HG03103 (cell line): ENCODE data around the gene ATP6V1E1.
"Not testable (repeated sequence)": the region's sequence is repeated elsewhere in the genome, so short reads cannot be mapped to it uniquely, and the experiment has no call there.

Experiments used
- ATAC-seq: cut with Tn5 transposase; IDR thresholded peaks from one replicate; pipeline ENCODE4 v1.9.1; 2021; ENCODE audit warnings: low read depth; ENCODE audit not compliant: unreplicated experiment

Gene ATP6V1E1

DNA sequence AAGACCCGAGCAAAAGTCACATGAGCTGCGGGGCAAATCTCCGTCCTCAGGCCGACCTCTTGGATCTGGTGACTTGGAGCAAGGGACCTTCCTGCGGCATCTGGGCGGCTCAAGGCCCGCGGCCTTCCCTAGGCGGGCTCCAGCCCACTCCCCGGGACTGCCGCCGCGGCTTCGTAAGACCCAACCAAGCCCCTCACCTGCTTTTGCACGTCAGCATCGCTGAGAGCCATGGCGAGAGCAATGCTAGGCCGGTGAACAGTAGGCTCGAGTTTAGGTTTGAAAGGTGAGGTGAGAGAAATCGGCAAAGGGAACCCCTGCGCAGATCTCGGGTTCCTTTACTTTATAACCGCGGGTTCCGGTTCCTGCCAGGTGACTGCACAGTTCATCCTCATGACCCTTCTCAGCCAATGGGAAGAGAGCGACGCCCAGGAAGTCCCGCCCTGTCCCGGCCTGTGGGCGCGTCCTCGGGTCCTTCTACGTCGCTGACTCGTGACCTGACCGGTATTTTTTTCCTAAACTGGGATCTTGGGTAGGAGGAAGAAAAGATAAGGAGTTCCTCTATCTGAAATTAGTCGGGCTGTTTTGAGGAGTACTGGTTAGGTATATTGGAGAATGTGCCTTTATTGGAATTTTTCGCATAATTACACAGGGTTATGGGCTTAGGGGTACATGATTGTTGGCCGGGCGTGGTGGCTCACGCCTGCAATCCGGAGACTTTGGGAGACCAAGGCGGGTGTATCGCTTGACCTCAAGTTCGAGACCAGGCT, at the start of gene ATP6V1E1:
Gene ATP6V1E1, minus strand, starts transcription at position 344 of the 767 bp plus-strand sequence. Its CDS starts 114 bp downstream, at position 230.
- peak; percentile 98 for ATAC-seq

DNA sequence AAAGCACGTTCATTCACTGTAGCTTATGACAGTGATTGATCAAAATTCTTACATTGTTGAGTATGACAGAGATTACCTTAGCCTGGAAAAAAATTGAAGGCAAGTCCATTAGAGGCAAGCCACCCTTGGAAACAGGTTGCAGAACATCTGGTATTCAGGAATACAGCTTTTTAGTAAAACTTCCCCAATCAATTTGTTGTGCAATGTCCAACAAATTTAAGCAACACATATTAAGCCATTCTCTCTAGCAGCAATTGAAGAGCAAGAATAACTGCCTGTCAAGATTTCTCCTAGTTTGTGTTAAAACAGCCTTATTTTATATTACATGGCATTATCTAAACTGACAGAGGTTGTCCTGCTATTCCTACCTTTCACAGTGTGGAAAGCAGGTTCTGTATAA, 47.0 kb upstream of the ATP6V1E1 start:
- no peak for ATAC-seq

DNA sequence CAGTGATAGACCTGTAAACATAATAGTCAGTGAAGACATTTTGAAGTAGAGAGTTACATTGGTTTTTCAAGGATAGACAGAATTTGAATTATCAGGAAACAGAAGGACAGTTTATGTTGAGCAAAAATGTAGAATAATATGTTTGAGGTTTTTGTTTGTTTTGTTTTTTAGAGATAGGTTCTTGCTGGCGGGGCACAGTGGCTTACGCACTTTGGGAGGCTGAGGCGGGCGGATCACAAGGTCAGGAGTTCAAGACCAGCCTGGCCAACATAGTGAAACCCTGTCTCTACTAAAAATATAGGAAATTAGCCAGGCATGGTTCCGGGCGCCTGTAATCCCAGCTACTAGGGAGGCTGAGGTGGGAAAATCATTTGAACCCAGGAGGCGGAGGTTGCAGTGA, 45.6 kb upstream of the ATP6V1E1 start:
- no peak for ATAC-seq

DNA sequence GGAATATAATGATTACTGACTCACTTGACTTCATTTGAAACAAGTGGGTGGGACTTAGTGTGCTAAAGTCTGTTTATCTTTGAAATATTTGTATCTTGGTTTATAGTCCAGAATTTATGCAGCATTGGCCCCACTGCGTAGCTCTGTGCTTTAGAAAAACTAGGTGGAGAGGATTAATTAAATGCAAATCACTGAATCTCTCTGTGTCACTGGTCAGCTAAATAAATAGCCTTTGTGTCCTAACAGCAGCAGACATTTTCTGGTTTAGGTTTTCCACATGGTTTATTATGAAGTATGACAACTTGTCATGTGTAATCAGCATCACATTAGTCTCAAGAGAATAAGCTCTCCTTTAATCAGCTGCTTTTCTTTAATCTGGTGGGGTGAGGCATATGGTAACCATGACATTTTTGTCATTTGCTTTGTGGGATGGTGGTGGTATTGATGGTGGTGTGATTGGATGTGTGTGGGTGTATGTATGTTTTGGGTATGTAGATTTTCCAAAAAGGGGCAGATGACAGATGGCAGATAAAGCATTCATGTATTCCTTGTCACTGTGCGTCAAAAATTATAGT, 44.0 kb upstream of the ATP6V1E1 start:
- ATAC-seq, result no peak

DNA sequence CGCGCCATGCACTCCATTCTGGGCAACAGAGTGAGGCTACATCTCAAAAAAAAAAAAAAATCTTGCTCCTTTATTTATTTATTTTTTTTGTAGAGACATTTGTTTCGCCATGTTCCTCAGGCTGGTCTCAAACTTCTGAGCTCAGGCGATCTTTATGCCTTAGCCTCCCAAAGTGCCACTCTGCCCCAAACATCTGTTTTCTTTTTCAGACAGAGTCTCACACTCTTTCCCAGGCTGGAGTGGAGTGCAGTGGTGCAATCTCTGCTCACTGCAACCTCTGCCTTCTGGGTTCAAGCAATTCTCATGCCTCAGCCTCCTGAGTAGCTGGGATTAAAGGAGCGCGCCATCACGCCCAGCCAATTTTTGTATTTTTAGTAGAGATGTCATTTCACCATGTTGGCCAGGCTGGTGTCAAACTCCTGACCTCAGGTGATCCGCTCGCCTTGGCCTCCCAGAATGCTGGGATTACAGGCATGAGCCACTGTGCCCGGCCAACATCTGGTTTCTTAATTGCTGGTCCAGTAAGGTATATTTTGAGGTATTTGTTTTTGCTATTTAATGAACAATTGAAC, 43.1 kb upstream of the ATP6V1E1 start:
- ATAC-seq, result not testable (repeated sequence)

DNA sequence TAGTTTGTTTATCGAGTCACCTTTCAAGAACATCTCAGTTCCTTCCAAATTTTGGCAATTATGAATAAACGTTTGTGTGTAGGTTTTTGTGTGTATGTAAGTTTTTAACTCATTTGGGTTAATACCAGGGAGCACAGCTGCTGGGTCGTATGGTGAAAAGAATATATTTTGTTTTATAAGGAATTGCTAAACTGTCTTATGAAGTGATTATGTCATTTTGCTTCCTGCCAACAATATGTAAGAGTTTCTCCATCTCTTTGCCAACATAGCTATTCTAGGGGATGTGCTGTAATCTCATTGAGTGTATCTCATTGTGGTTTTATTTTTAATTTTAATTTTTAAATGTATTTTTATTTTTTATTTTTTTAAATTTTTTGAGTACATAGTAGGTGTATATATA, 37.3 kb upstream of the ATP6V1E1 start:
- no peak for ATAC-seq

DNA sequence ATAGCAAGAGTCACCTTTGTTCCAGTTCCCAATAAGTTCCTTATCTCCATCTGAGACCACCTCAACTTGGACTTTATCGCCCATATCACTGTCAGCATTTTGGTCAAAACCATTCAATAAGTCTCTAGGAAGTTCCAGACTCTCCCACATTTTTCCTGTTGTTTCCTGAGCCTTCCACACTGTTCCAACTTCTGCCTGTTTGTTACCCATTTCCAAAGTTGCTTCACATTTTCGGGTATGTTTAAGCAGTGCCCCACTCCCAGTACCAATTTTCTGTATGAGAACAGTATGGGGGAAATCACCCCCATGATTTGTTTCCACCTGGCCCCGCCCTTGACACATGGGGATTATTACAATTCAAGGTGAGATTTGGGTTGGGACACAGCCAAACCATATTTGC, 36.7 kb upstream of the ATP6V1E1 start:
- ATAC-seq, result no peak

DNA sequence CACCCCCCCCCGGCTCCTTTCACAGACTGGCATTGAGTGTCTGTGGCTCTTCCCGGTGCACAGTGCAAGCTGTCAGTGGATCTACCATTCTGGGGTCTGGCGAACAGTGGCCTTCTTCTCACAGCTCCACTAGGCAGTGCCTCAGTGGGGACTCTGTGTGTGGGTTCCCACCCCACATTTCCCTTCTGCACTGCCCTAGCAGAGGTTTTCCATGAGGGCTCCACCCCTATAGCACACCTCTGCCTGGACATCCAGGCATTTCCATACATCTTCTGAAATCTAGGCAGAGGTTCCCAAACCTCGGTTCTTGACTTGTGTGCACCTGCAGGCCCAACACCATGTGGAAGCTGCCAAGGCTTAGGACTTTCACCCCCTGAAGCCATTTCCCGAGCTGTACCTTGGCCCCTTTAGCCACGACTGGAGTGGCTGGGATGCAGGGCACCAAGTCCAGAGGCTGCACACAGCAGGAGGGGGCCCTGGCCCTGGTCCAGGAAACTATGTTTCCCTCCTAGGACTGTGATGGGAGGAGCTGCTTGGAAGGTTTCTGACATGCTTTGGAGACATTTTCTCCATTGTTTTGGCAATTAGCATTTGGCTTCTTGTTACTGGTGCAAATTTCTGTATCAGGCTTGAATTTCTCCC, 36.0 kb upstream of the ATP6V1E1 start:
- ATAC-seq, result no peak

DNA sequence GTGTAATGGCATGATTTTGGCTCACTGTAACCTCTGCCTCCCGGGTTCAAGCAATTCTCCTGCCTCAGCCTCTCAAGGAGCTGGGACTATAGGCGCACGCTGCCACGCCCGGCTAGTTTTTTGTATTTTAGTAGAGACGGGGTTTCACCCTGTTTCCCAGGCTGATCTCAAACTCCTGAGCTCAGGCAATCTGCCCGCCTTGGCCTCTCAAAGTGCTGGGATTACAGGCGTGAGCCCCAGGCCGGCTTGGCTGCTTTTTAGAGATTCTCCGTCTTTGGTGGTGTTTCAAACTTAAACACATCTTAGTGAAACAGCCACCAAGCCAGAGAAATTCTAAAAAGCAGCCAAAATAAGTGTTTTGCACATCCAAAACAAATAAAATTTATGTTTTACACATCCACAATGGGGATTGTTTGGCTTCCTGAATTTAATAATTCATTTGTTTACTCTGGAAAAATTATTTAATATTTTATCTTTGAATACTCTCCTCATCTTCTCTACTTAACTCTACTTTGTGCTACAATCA, 28.4 kb upstream of the ATP6V1E1 start:
- ATAC-seq, result no peak

DNA sequence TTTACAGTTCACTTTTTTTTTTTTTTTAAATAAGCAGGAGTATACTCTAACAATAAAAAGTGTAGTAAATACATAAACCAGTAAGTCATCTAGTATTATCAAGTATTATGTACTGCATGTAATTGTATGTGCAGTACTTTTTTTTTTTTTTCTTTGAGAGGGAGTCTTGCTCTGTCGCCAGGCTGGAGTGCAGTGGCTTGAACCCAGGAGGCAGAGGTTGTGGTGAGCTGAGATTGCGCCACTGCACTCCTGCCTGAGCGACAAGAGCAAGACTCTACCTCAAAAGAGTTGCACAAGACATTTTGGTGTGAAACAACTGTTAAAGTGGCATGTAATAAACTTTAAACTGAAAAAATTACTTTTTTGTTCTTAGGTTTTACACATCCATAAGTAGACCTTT, 26.7 kb upstream of the ATP6V1E1 start:
- no peak for ATAC-seq

DNA sequence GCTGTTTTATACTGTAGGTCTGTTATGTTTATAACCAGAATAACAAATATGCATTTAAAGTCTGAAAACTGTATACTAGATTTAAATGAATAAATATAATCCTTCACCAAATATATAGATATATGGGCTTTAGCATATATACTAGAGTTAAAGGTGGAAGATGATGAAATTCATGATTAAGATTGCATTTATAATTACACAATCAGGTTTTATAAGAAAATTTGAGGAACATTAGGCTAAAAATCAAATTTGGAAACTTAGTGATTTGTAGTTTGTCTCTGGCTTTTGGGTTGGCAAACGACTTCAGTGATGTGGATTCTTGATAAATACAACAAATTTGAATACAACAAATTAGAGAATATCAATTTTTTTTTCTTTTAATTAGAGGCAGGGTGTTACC, 20.0 kb upstream of the ATP6V1E1 start:
- ATAC-seq, result no peak

DNA sequence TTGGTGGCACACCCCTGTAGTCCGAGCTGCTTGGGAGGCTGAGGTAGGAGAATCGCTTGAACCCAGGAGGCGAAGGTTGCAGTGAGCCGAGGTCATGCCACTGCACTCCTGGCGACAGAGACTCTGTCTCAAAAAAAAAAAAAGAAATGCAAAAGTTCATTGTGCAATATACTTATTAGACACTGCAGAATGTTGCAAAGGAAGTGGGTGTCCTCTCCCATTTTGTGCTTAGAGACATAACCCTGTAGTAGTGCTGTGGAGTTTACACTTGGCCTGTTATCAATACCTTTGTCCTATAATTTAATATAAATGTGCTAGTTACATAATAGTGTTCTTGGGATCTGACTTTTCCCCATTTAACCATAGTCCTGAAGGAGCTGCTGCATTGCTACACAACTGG, 19.4 kb upstream of the ATP6V1E1 start:
- ATAC-seq, result no peak

DNA sequence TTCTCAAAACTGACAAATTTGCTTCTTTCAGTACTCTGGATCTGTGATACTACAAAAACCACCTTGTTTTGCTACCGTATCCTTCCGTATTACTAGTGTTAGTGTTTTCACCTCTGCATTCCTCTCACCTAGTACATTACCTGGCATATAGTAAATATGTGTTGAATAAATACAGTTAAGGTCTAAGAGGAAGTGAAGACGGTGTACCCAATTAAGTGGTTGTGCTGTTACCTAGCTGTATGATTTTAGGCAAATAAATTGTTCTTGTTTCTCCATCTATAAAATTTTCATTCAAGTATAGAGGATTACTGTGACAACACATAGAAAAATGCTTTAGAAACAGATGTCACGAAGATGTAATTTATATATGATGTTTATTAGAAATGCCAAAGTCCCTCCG, 18.9 kb upstream of the ATP6V1E1 start:
- no peak for ATAC-seq

DNA sequence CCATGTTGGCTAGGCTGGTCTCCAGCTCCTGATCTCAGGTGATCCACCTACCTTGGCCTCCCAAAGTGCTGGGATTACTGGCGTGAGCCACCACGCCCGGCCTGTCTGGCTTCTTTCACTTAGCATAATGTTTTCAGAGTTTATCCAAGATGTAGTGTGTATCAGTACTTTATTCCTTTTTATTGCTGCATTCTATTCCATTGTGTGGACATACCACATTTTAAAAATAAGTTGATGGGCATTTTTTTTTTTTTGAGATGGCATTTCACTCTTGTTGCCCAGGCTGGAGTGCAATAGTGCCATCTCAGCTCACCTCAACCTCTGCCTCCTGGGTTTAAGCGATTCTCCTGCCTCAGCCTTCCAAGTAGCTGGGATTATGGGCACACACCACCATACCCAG, 13.8 kb upstream of the ATP6V1E1 start:
- ATAC-seq, result not testable (repeated sequence)

DNA sequence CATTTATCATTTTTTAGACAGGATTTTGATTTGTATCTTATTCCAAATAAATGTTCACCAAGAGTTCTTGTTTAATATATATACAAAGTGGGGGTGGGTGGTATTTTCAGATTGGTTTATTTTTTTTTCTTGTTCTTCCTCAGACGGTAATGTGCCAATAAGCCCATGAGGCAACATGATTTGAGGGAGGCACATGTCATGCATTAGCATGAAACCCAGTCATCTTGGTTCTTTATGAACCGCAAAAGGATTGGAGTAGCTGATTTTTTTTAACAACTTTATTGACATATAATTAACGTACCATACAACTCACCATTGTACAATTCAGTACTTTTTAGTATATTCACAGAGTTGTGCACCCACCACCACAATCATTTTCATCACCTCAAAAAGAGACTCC, 12.7 kb upstream of the ATP6V1E1 start:
- no peak for ATAC-seq

DNA sequence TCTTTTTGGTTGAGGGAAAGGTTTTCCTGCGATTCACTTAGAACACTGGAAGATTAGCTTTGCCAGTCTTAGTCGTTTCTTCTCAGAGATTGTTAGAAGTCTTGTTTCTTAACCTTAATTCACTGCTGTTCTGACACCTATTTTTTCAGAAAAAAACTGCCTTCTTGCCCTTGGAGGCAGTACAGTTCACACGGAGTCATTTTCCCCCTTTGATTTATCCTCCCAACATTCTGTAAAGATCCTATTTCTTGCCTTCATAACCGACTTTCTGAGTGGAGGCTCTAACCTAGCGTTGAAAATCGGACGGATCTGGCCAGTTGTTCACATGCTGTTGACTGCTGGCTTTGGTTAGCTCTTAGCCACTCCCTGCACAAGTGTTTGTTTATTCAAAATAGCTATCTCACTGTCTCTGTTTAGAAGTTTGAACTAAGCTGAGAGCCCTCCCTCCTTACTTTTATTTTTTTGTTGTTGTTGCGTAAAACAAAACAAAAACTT, 10.7 kb upstream of the ATP6V1E1 start:
- ATAC-seq, result no peak

DNA sequence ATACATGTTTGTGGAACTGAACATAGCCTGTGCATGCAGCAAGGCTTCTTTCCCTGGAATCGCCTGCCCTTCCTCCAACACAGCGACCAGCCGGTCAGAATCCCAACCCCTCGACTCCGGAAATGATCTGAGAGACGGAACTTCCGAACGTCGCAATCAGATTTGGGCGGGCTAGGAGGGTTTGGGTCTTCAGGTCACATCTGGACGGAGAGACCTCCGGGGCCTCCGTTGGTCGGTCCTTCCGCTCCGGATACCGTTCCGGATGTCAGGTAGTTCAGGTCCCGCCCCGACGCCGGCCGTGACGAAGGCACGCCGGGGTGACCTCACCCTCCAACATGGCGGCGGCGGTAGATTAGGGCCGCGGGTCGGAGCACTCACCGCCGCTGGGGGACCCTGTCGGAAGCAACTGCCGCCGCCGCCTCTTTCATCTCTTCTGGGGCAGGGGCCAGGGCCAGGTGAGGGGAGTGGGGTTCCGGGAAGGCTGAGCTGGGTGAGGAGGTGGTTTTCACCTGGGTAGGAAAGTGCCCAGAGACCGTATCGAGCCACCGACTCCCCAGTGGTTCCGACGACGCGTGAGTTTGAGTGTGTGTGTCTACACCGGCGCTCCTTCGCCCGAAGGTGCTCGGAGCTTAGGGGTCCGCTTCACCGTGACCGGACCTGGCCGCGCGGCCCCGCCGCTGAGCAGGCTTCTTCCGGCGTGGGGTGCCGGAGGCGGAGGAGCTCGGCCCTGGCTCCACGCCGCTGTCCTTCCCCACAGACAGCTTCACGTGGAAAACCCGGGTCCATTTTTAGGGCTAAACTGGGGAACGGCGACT, 10.1 kb upstream of the ATP6V1E1 start, which contains the start of gene BCL2L13:
Gene BCL2L13, plus strand, starts transcription at position 326 of the 815 bp plus-strand sequence. CDS start 16,955 bp downstream, outside the sequence.
- peak; percentile 84 for ATAC-seq

DNA sequence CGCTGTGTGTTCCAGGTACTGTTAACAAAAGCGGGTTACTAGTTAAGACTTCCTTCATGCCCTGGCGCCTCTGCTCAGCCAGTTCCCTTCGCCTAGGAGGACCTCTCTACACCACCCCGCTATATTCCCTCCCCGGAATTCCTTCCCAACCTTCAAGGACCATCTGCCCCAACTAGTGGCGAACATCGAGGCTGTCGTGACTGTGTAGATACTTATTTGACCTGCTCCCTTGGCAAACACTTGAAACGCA, 9.6 kb upstream of the ATP6V1E1 start:
- peak; percentile 10 for ATAC-seq

DNA sequence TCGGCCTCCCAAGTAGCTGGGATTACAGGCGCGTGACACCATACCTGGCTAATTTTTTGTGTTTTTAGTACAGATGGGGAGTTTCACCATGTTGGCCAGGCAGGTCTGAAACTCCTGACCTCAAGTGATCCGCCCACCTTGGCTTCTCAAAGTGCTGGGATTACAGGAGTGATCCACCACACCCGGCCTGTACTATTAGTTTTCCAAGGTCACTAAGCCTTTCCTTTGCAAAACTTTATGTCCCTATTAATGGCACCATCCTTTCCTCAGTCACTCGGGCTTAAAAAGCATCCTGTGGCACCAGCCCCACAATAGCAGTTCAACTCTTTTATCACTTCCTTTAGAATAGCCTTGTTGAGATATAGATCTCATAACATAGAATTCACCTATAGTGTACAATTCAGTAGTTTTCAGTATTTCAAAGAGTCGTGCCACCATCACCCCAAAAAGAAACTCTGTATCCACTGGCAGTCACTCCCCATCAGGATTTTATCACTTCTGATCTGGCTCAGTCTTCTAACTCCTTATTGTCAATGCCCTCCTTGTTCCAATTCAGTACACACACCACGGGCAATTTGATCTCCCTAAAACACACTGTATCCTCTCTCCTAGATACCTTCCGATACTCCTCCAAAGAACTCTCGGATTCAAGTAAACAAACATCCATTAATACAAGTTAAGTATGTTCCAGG, 9.1 kb upstream of the ATP6V1E1 start:
- no peak for ATAC-seq

DNA sequence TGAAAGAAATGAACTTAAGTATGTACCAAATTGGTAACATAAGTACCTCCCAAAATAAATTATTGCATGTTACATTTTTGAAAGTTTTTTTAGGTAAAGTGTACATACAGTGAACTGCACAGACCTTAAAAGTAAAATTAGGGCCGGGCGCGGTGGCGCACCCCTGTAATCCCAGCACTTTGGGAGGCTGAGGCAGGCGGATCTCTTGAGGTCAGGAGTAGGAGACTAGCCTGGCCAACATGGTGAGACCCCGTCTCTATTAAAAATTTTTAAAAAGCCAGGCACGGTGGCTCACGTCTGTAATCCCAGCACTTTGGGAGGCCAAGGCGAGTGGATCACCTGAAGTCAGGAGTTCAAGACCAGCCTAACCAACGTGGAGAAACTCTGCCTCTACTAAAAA, 8.3 kb upstream of the ATP6V1E1 start:
- ATAC-seq, result not testable (repeated sequence)
